ENCODE data around the gene P2RX6. TPM values are rescaled to one million over a fixed set of nuclear protein-coding genes. Genes with fewer than 3 reads are reported as not detected.

P2RX6 gene
- total RNA-seq, 1 donor from 2014 or later = 0.07 TPM

GRCh38 chr22:21016644-21017420 lies 1.9 kb downstream of the P2RX6 start:
- Mint-ChIP-seq H3K4me3 (ENCODE audit: low read depth) (no peak overlapping the region), H3K4me1 (ENCODE audit: low read depth) (peaks cover 10% of the 10 kb centered on the region)

GRCh38 chr22:21018314-21018713 lies 3.3 kb downstream of the P2RX6 start:
- intact Hi-C loops (cut with micrococcal nuclease) = no loop called here
- no peak for DNase-seq (ENCODE audit: low spot score)
- Mint-ChIP-seq H3K36me3 (ENCODE audit: low read depth) (no peaks in the 10 kb centered on the region), H3K4me3 (ENCODE audit: low read depth) (no peak overlapping the region), H3K27me3 (ENCODE audit: low read depth) (peaks cover 3% of the 10 kb centered on the region), H3K4me1 (ENCODE audit: low read depth) (peaks cover 10% of the 10 kb centered on the region), H3K9me3 (no peaks in the 10 kb centered on the region), H3K27ac (no peak overlapping the region)

More at GRCh38 chr22:21016644-21017420, 1.9 kb downstream of the P2RX6 start:
- intact Hi-C loops (cut with micrococcal nuclease) = no loop called here
- Mint-ChIP-seq H3K36me3 (ENCODE audit: low read depth) (no peaks in the 10 kb centered on the region), H3K27me3 (ENCODE audit: low read depth) (peaks cover 3% of the 10 kb centered on the region), H3K9me3 (no peaks in the 10 kb centered on the region), H3K27ac (no peak overlapping the region)
- DNase-seq (ENCODE audit: low spot score) = no peak

- H3K27me3 Mint-ChIP-seq (ENCODE audit: low read depth) = no peaks in the 10 kb centered on the region
- DNase-seq (ENCODE audit: low spot score) = no peak
- peaks cover 10% of the 10 kb centered on the region for H3K4me1 Mint-ChIP-seq (ENCODE audit: low read depth)
- intact Hi-C loops (cut with micrococcal nuclease) = no loop called here
- no peak overlapping the region for H3K27ac Mint-ChIP-seq
- H3K4me3 Mint-ChIP-seq (ENCODE audit: low read depth) = no peak overlapping the region
- H3K36me3 Mint-ChIP-seq (ENCODE audit: low read depth) = no peaks in the 10 kb centered on the region
- no peaks in the 10 kb centered on the region for H3K9me3 Mint-ChIP-seq
These were observed 6.0 kb downstream of the P2RX6 start for GRCh38 chr22:21020802-21021429.

- no peak for DNase-seq (ENCODE audit: low spot score)
- Mint-ChIP-seq H3K4me3 (ENCODE audit: low read depth) (no peak overlapping the region), H3K9me3 (no peaks in the 10 kb centered on the region), H3K27ac (no peak overlapping the region), H3K27me3 (ENCODE audit: low read depth) (no peaks in the 10 kb centered on the region), H3K4me1 (ENCODE audit: low read depth) (peaks cover 10% of the 10 kb centered on the region), H3K36me3 (ENCODE audit: low read depth) (no peaks in the 10 kb centered on the region)
- intact Hi-C loops (cut with micrococcal nuclease) = no loop called here
These were observed 7.5 kb downstream of the P2RX6 start for GRCh38 chr22:21022507-21022906.

- Mint-ChIP-seq H3K4me1 (ENCODE audit: low read depth) (peaks cover 10% of the 10 kb centered on the region), H3K27ac (no peak overlapping the region), H3K4me3 (ENCODE audit: low read depth) (no peak overlapping the region), H3K36me3 (ENCODE audit: low read depth) (no peaks in the 10 kb centered on the region), H3K27me3 (ENCODE audit: low read depth) (no peaks in the 10 kb centered on the region), H3K9me3 (no peaks in the 10 kb centered on the region)
- no peak for DNase-seq (ENCODE audit: low spot score)
- intact Hi-C loops (cut with micrococcal nuclease) = no loop called here
These were observed 8.1 kb downstream of the P2RX6 start for GRCh38 chr22:21022955-21023614.

GRCh38 chr22:21025266-21025665 lies 10.3 kb downstream of the P2RX6 start:
- H3K4me1 Mint-ChIP-seq (ENCODE audit: low read depth) = peaks cover 10% of the 10 kb centered on the region
- no peak overlapping the region for H3K27ac Mint-ChIP-seq
- H3K36me3 Mint-ChIP-seq (ENCODE audit: low read depth) = no peaks in the 10 kb centered on the region
- H3K4me3 Mint-ChIP-seq (ENCODE audit: low read depth) = no peak overlapping the region
- H3K9me3 Mint-ChIP-seq = no peaks in the 10 kb centered on the region
- no peaks in the 10 kb centered on the region for H3K27me3 Mint-ChIP-seq (ENCODE audit: low read depth)
- intact Hi-C loops (cut with micrococcal nuclease) = no loop called here
- DNase-seq (ENCODE audit: low spot score) = no peak

GRCh38 chr22:21025763-21026755 lies 11.1 kb downstream of the P2RX6 start:
- Mint-ChIP-seq H3K9me3 (no peaks in the 10 kb centered on the region), H3K4me3 (ENCODE audit: low read depth) (no peak overlapping the region), H3K27ac (no peak overlapping the region), H3K27me3 (ENCODE audit: low read depth) (peaks cover 4% of the 10 kb centered on the region), H3K36me3 (ENCODE audit: low read depth) (no peaks in the 10 kb centered on the region), H3K4me1 (ENCODE audit: low read depth) (peaks cover 10% of the 10 kb centered on the region)
- no peak for DNase-seq (ENCODE audit: low spot score)
- intact Hi-C loops (cut with micrococcal nuclease) = no loop called here

- H3K36me3 Mint-ChIP-seq (ENCODE audit: low read depth) = no peaks in the 10 kb centered on the region
- H3K4me3 Mint-ChIP-seq (ENCODE audit: low read depth) = no peak overlapping the region
- H3K27me3 Mint-ChIP-seq (ENCODE audit: low read depth) = peaks cover 10% of the 10 kb centered on the region
- intact Hi-C loops (cut with micrococcal nuclease) = no loop called here
- H3K9me3 Mint-ChIP-seq = no peaks in the 10 kb centered on the region
- no peak for DNase-seq (ENCODE audit: low spot score)
- H3K27ac Mint-ChIP-seq = no peak overlapping the region
- H3K4me1 Mint-ChIP-seq (ENCODE audit: low read depth) = peaks cover 10% of the 10 kb centered on the region
These were observed 12.1 kb downstream of the P2RX6 start for GRCh38 chr22:21026783-21027692.

GRCh38 chr22:21028277-21029251 lies 13.6 kb downstream of the P2RX6 start:
- Mint-ChIP-seq H3K4me1 (ENCODE audit: low read depth) (peaks cover 10% of the 10 kb centered on the region), H3K27me3 (ENCODE audit: low read depth) (peaks cover 17% of the 10 kb centered on the region), H3K4me3 (ENCODE audit: low read depth) (no peak overlapping the region), H3K9me3 (no peaks in the 10 kb centered on the region), H3K36me3 (ENCODE audit: low read depth) (no peaks in the 10 kb centered on the region), H3K27ac (no peak overlapping the region)
- no peak for DNase-seq (ENCODE audit: low spot score)
- intact Hi-C loops (cut with micrococcal nuclease) = no loop called here

- intact Hi-C loops (cut with micrococcal nuclease) = no loop called here
- no peak overlapping the region for H3K4me3 Mint-ChIP-seq (ENCODE audit: low read depth)
- H3K9me3 Mint-ChIP-seq = no peaks in the 10 kb centered on the region
- no peak for DNase-seq (ENCODE audit: low spot score)
- no peak overlapping the region for H3K27ac Mint-ChIP-seq
- peaks cover 10% of the 10 kb centered on the region for H3K4me1 Mint-ChIP-seq (ENCODE audit: low read depth)
- H3K27me3 Mint-ChIP-seq (ENCODE audit: low read depth) = peaks cover 22% of the 10 kb centered on the region
- no peaks in the 10 kb centered on the region for H3K36me3 Mint-ChIP-seq (ENCODE audit: low read depth)
These were observed 14.6 kb downstream of the P2RX6 start for GRCh38 chr22:21029486-21030025.

GRCh38 chr22:21030032-21030431 lies 15.1 kb downstream of the P2RX6 start:
- Mint-ChIP-seq H3K9me3 (no peaks in the 10 kb centered on the region), H3K36me3 (ENCODE audit: low read depth) (no peaks in the 10 kb centered on the region), H3K4me3 (ENCODE audit: low read depth) (no peak overlapping the region), H3K4me1 (ENCODE audit: low read depth) (peaks cover 8% of the 10 kb centered on the region), H3K27ac (no peak overlapping the region), H3K27me3 (ENCODE audit: low read depth) (peaks cover 22% of the 10 kb centered on the region)
- intact Hi-C loops (cut with micrococcal nuclease) = no loop called here
- no peak for DNase-seq (ENCODE audit: low spot score)
